ENCODE results near the gene PHACTR1.
A peak's percentile ranks its signal among the peaks of the same experiment; 100 is the strongest.

The PHACTR1 gene

DNA sequence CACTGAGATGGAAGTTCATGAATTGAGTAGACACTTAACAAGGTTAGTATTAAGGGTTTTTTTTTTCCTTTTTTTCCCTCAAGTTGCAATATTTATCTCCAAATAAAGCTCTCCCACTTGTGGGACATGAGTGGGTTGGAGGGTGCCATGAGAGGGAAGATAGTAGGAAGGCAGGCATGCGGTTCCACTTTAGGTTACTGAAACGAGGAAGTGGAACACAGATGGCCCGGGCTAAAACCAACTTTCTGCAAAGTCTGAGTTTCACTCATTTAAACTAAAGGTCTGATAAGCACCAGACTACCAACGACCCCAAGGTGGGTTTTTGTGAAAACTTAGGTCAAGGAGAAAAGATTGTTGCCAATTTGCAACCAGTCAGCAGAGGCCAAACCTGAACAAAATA, 569.6 kb downstream of the PHACTR1 start:
- peaks cover 21 to 37% (median 26%) of the 10 kb centered on the region in 11 experiments for H3K9me3 ChIP-seq (replicated peaks in 1 of 11)
- peaks cover 20 to 59% (median 37%) of the 10 kb centered on the region in 10 experiments for H3K4me1 ChIP-seq
- H3K27ac ChIP-seq: peak overlapping the region in 5 of 11 experiments; percentile 5 to 30 (median 23); a peak in 3 of 22 replicates
- no peak for TF ChIP-seq Cebpa-rat (IDR thresholded peaks at IDR 0.05)
- H3K4me3 ChIP-seq: no peak overlapping the region; a peak in 1 of 20 replicates
- peak overlapping the region in 9 of 11 experiments; percentile 2 to 87 (median 27); a peak in 14 of 22 replicates for H3K4me2 ChIP-seq
- H3K27me3 ChIP-seq: no peaks in the 10 kb centered on the region
- H3K9ac ChIP-seq: no peak overlapping the region
- H3K36me3 ChIP-seq: peaks cover 57 to 99% (median 92%) of the 10 kb centered on the region in 11 experiments
- peaks cover 0 to 17% (median 0%) of the 10 kb centered on the region in 11 experiments; a peak in 4 of 22 replicates for H4K20me1 ChIP-seq

GRCh38 chr6:13287104-13287503, 570.5 kb downstream of the PHACTR1 start:
- H3K27ac ChIP-seq: peak overlapping the region in 1 of 11 experiments; percentile 30; a peak in 1 of 22 replicates
- no peak overlapping the region for H3K9ac ChIP-seq
- no peak for TF ChIP-seq Cebpa-rat (IDR thresholded peaks at IDR 0.05)
- H3K4me2 ChIP-seq: peak overlapping the region in 2 of 11 experiments; percentile 59 to 87; a peak in 5 of 22 replicates
- H3K36me3 ChIP-seq: peaks cover 57 to 99% (median 92%) of the 10 kb centered on the region in 11 experiments
- peak overlapping the region in 2 of 10 experiments; percentile 25 to 26; a peak in 4 of 20 replicates for H3K4me3 ChIP-seq
- no peaks in the 10 kb centered on the region for H3K27me3 ChIP-seq
- peaks cover 0 to 8% (median 0%) of the 10 kb centered on the region in 11 experiments; a peak in 3 of 22 replicates for H4K20me1 ChIP-seq
- H3K9me3 ChIP-seq (replicated peaks in 1 of 11): peaks cover 21 to 37% (median 26%) of the 10 kb centered on the region in 11 experiments
- peaks cover 18 to 51% (median 35%) of the 10 kb centered on the region in 10 experiments for H3K4me1 ChIP-seq

DNA sequence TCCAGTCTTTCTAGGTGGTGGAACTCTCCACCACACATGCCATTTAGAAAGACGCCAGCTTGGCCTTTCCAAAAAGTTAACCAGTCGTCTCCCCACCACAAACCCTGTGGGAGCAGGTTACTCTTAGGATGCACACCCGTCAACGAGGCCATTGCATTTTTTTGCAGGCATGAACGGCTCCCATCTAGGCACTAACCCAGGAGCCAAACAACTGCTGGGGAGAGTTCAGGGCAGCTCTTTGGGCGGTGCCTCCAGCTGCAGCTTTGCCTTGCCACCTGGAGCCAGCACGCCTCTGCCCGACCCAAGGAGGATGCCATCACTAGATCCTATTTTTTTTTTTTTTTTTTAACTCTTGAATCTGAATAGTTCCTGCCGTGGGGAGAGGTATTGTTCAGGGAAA, 571.9 kb downstream of the PHACTR1 start:
- Histone ChIP-seq H3K9ac (no peak overlapping the region), H3K4me1 (peaks cover 18 to 50% (median 35%) of the 10 kb centered on the region in 10 experiments), H3K4me2 (peak overlapping the region in 3 of 11 experiments; percentile 24 to 29 (median 26); a peak in 6 of 22 replicates), H3K4me3 (no peak overlapping the region), H3K36me3 (peaks cover 62 to 99% (median 94%) of the 10 kb centered on the region in 11 experiments), H3K27ac (no peak overlapping the region), H4K20me1 (peaks cover 0 to 4% (median 0%) of the 10 kb centered on the region in 11 experiments; a peak in 2 of 22 replicates), H3K27me3 (no peaks in the 10 kb centered on the region), H3K9me3 (replicated peaks in 1 of 11) (peaks cover 21 to 37% (median 26%) of the 10 kb centered on the region in 11 experiments)
- TF ChIP-seq Cebpa-rat (IDR thresholded peaks at IDR 0.05): no peak

DNA sequence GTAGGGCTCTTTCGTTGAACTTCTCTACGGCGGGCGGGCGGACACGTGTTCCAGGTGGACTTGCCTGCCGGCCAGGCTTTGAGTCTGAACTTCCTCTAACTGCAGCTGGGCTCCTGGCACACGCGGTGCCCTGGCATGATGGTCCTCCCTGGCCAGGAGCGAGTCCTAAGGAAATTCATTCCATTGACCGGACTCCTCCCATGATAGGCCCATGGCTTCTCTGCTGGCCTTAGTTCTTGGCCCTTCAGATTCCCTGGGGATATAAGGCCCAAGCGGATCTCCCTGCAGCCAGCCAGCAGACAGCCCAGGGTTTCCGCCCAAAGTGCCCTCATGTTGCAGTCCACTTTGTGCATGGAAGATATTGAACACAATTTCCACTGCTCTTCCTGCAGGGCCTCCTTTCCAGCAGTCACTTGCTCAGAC, 572.4 kb downstream of the PHACTR1 start:
- Histone ChIP-seq H3K27ac (no peak overlapping the region), H3K4me3 (no peak overlapping the region), H3K36me3 (peaks cover 62 to 99% (median 94%) of the 10 kb centered on the region in 11 experiments), H3K27me3 (no peaks in the 10 kb centered on the region), H4K20me1 (peaks cover 0 to 4% (median 0%) of the 10 kb centered on the region in 11 experiments; a peak in 2 of 22 replicates), H3K4me1 (peaks cover 20 to 47% (median 35%) of the 10 kb centered on the region in 10 experiments), H3K4me2 (peak overlapping the region in 2 of 11 experiments; percentile 26 to 29; a peak in 6 of 22 replicates), H3K9me3 (replicated peaks in 1 of 11) (peaks cover 21 to 37% (median 26%) of the 10 kb centered on the region in 11 experiments), H3K9ac (no peak overlapping the region)
- no peak for TF ChIP-seq Cebpa-rat (IDR thresholded peaks at IDR 0.05)

DNA sequence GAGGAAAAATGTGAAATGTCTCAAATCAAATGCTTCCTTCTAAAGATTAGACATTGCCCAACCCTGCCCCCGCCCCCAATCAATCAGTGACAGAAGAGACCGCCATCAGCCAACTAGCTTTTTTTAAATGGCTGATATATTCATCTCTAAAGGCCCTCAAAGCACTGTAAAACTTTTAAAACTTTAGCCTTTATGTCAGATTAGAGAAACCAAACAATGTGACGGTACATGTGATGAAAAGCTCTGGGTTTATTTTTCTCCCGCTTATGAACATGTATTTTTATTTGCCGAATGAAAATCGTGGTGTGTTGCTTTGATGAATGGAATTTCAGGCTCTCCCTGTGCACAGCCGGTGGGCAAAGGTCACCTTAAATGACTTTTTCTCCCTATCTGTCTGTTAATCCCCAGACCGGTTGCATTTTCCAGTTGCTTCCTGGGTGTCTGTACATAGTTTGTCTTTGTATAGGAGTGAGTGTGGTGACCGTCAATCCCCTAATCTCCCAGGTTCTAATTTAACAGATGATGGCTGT, 573.3 kb downstream of the PHACTR1 start:
- H3K4me2 ChIP-seq: no peak overlapping the region
- no peak overlapping the region for H3K4me3 ChIP-seq
- no peak overlapping the region for H3K9ac ChIP-seq
- peaks cover 21 to 34% (median 26%) of the 10 kb centered on the region in 11 experiments for H3K9me3 ChIP-seq (replicated peaks in 1 of 11)
- no peaks in the 10 kb centered on the region for H3K27me3 ChIP-seq
- H3K4me1 ChIP-seq: peaks cover 27 to 53% (median 42%) of the 10 kb centered on the region in 10 experiments
- TF ChIP-seq Cebpa-rat (IDR thresholded peaks at IDR 0.05): no peak
- peaks cover 62 to 100% (median 95%) of the 10 kb centered on the region in 11 experiments for H3K36me3 ChIP-seq
- no peak overlapping the region for H3K27ac ChIP-seq
- H4K20me1 ChIP-seq: peaks cover 0 to 4% (median 0%) of the 10 kb centered on the region in 11 experiments; a peak in 2 of 22 replicates

DNA sequence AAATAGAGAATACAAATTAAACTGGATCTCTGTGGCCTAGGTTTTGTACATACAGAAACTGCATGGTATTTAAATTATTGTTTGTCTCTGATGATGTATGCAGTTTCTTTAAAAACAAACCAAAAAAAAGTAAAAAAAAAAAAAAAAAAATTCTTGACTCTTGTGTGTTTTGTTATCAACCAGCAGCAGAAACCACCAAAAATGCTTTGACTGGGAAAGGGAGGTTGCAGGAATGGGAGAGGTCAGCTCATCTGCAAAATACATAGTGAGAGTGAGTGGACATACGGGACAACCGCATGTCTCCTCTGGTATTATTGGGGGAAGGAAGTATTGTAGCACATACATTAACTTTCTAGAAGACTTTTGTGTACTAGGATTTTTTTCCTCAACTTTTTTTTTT, 573.8 kb downstream of the PHACTR1 start:
- H3K4me1 ChIP-seq: peaks cover 27 to 53% (median 42%) of the 10 kb centered on the region in 10 experiments
- H3K36me3 ChIP-seq: peaks cover 57 to 100% (median 92%) of the 10 kb centered on the region in 11 experiments
- H3K4me3 ChIP-seq: no peak overlapping the region
- TF ChIP-seq Cebpa-rat (IDR thresholded peaks at IDR 0.05): no peak
- no peaks in the 10 kb centered on the region; a peak in 1 of 22 replicates for H4K20me1 ChIP-seq
- H3K9ac ChIP-seq: no peak overlapping the region
- H3K27ac ChIP-seq: no peak overlapping the region
- H3K4me2 ChIP-seq: no peak overlapping the region
- H3K27me3 ChIP-seq: no peaks in the 10 kb centered on the region
- H3K9me3 ChIP-seq (replicated peaks in 1 of 11): peaks cover 18 to 31% (median 25%) of the 10 kb centered on the region in 11 experiments

DNA sequence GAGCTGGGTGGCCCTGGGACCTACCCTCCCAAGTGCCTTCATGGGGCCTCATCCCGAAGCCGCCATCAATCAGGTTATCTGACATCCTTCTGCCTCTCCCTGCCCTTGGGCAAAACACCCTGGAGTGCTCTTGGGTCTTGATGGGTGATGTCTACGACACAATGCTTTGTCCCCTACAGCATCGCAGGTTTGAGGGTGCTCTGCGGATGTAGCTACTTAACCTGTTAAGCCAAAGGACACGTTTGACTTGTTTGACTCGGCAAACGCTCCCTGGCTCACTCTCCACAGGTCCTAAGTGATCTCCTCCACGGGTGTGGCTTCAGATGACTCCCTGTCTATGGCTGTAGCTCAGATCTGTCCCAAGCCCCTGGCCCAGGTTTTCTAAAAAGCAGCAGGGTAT, 576.2 kb downstream of the PHACTR1 start:
- Histone ChIP-seq H3K4me3 (no peak overlapping the region), H3K4me2 (no peak overlapping the region), H4K20me1 (peaks cover 0 to 11% (median 0%) of the 10 kb centered on the region in 11 experiments; a peak in 2 of 22 replicates), H3K27me3 (peaks cover 0 to 11% (median 0%) of the 10 kb centered on the region in 11 experiments; a peak in 1 of 22 replicates), H3K4me1 (peaks cover 36 to 57% (median 45%) of the 10 kb centered on the region in 10 experiments), H3K36me3 (peaks cover 46 to 83% (median 74%) of the 10 kb centered on the region in 11 experiments), H3K27ac (peak overlapping the region in 1 of 11 experiments; percentile 17; a peak in 1 of 22 replicates), H3K9me3 (replicated peaks in 1 of 11) (peaks cover under 1 to 16% (median 6%) of the 10 kb centered on the region in 11 experiments; a peak in 16 of 22 replicates), H3K9ac (no peak overlapping the region)
- TF ChIP-seq Cebpa-rat (IDR thresholded peaks at IDR 0.05): no peak

- H3K36me3 ChIP-seq: peaks cover 38 to 68% (median 56%) of the 10 kb centered on the region in 11 experiments
- peaks cover 0 to 11% (median 0%) of the 10 kb centered on the region in 11 experiments; a peak in 1 of 22 replicates for H4K20me1 ChIP-seq
- H3K4me1 ChIP-seq: peaks cover 50 to 59% (median 56%) of the 10 kb centered on the region in 10 experiments
- peak overlapping the region; percentile 59 to 92 (median 83) for H3K4me2 ChIP-seq
- no peaks in the 10 kb centered on the region for H3K9me3 ChIP-seq (replicated peaks in 1 of 11)
- H3K27ac ChIP-seq: peak overlapping the region in 7 of 11 experiments; percentile 1 to 96 (median 89); a peak in 6 of 22 replicates
- H3K9ac ChIP-seq: 0 out of 22 replicates have a peak overlapping the region, but pooled peaks of 1 of the 11 experiments have one; percentile 6
- no peak overlapping the region for H3K4me3 ChIP-seq
- H3K27me3 ChIP-seq: peaks cover 0 to 11% (median 0%) of the 10 kb centered on the region in 11 experiments; a peak in 1 of 22 replicates
- TF ChIP-seq Cebpa-rat (IDR thresholded peaks at IDR 0.05): no peak
These were observed 578.0 kb downstream of the PHACTR1 start for GRCh38 chr6:13294499-13295069.
